HepG2 (cell line): ENCODE data around the gene NUDT1. TPM values are rescaled to one million over a fixed set of nuclear protein-coding genes. Genes with fewer than 3 reads are reported as not detected.

ENCODE experiments used
- AGO1 ChIP-seq: fragments of 200-400 bp; formaldehyde crosslinking; IDR thresholded peaks from 2 replicates; pipeline ENCODE4 v1.6.1; 2017; ENCODE audit warnings: mild to moderate bottlenecking, low read depth, low read length, moderate library complexity; ENCODE audit not compliant: poor library complexity, severe bottlenecking
- AHR ChIP-seq: IDR thresholded peaks from 2 replicates; pipeline ENCODE4 v1.6.1; 2018; ENCODE audit warnings: missing genetic modification reagents, missing compliant biosample characterization
- MAFF ChIP-seq: IDR thresholded peaks from 2 replicates; pipeline ENCODE4 v1.6.1; 2011; ENCODE audit warnings: low read depth, low read length, improper control_type of control experiment
- MLXIP ChIP-seq: sonication (generic); formaldehyde crosslinking; IDR thresholded peaks from 2 replicates; pipeline ENCODE4 v1.9.0; 2021; ENCODE audit warnings: missing genetic modification reagents, borderline replicate concordance
- MXD1 ChIP-seq: sonication (generic); formaldehyde crosslinking; IDR thresholded peaks from 2 replicates; pipeline ENCODE4 v1.4.0; 2020; ENCODE audit warnings: mild to moderate bottlenecking, missing genetic modification reagents
- NFE2 ChIP-seq: sonication (generic); formaldehyde crosslinking; IDR thresholded peaks from 2 replicates; pipeline ENCODE4 v1.4.0; 2020; ENCODE audit warnings: missing genetic modification reagents
- PHF8 ChIP-seq: sonication (generic); formaldehyde crosslinking; IDR thresholded peaks from 2 replicates; pipeline ENCODE4 v1.5.0; 2020; ENCODE audit warnings: missing genetic modification reagents
- RBFOX2 ChIP-seq: fragments of 200-400 bp; formaldehyde crosslinking; IDR thresholded peaks from 2 replicates; pipeline ENCODE4 v1.6.1; 2017; ENCODE audit warnings: low read depth, mild to moderate bottlenecking, low read length
- SALL2 ChIP-seq: sonication (generic); formaldehyde crosslinking; IDR thresholded peaks from 2 replicates; pipeline ENCODE4 v1.8.1; 2023; ENCODE audit warnings: mild to moderate bottlenecking, missing genetic modification reagents, inconsistent platforms
- SIN3A ChIP-seq: IDR thresholded peaks from 2 replicates; pipeline ENCODE4 v1.6.1; 2011; ENCODE audit warnings: low read depth, mild to moderate bottlenecking, control low read depth, low read length, borderline replicate concordance
- SP2 ChIP-seq: sonication (generic); formaldehyde crosslinking; IDR thresholded peaks from 2 replicates; pipeline ENCODE4 v1.5.1; 2020; ENCODE audit warnings: mild to moderate bottlenecking, missing genetic modification reagents
- TGIF2 ChIP-seq: IDR thresholded peaks from 2 replicates; pipeline ENCODE4 v1.6.1; 2016; ENCODE audit warnings: control low read depth, missing compliant biosample characterization
- TOE1 ChIP-seq: sonication (generic); formaldehyde crosslinking; IDR thresholded peaks from 2 replicates; pipeline ENCODE4 v1.4.0; 2020; ENCODE audit warnings: mild to moderate bottlenecking, missing genetic modification reagents
- ZBTB33 ChIP-seq: sonication (generic); formaldehyde crosslinking; IDR thresholded peaks from 2 replicates; pipeline ENCODE4 v1.4.0; 2020; ENCODE audit warnings: missing genetic modification reagents
- ZFP36 ChIP-seq: fragments of 150-350 bp; IDR thresholded peaks from 2 replicates; pipeline ENCODE4 v1.6.1; 2018; ENCODE audit warnings: borderline replicate concordance, low read length, low read depth; ENCODE audit not compliant: partially characterized antibody
- ZNF24 ChIP-seq: fragments of 450-650 bp; IDR thresholded peaks from 2 replicates; pipeline ENCODE4 v1.6.1; 2017; ENCODE audit warnings: antibody characterized with exemption, mild to moderate bottlenecking
- ZNF331 ChIP-seq: sonication (generic); formaldehyde crosslinking; IDR thresholded peaks from 2 replicates; pipeline ENCODE4 v1.4.0; 2020; ENCODE audit warnings: missing genetic modification reagents
- ZNF563 ChIP-seq: sonication (generic); formaldehyde crosslinking; IDR thresholded peaks from 2 replicates; pipeline ENCODE4 v1.8.0; 2022; ENCODE audit warnings: mild to moderate bottlenecking, moderate library complexity, missing genetic modification reagents
- ZSCAN20 ChIP-seq: sonication (generic); formaldehyde crosslinking; IDR thresholded peaks from 2 replicates; pipeline ENCODE4 v1.4.0; 2020; ENCODE audit warnings: missing genetic modification reagents, mild to moderate bottlenecking, borderline replicate concordance
- ZZZ3 ChIP-seq: sonication (generic); formaldehyde crosslinking; IDR thresholded peaks from 2 replicates; pipeline ENCODE4 v1.4.0; 2020; ENCODE audit warnings: missing genetic modification reagents, mild to moderate bottlenecking, borderline replicate concordance
- polyA plus RNA-seq, 8 experiments: library from polyadenylated mRNA; depleted of rRNA in 3 of 8; stranded (reverse) in 7 of 8; unstranded in 1 of 8; fragments of >200 nt; fragmentation: Illumina TruSeq in 4 of 8; extraction: Trizol in 4 of 8; gene quantifications; 2 replicates each; pipeline versions ENCODE4 v1.2.1 to v1.2.3, GENCODE V29; 2011 to 2016; ENCODE audit warnings: low read depth in 4 of 8, missing spikeins in 1 of 8, mixed read lengths in 1 of 8; ENCODE audit not compliant: insufficient read depth in 1 of 8
- total RNA-seq, 5 experiments: library from RNA; depleted of rRNA; stranded (reverse); fragments of >200 nt; fragmentation: Illumina TruSeq; extraction: Trizol; gene quantifications; 2 replicates each; pipeline ENCODE4 v1.2.3, GENCODE V29; 2016; ENCODE audit warnings: low read depth in 1 of 5
- TF ChIP-seq, protein P1 (sequence below): IDR thresholded peaks from 2 replicates; pipeline ENCODE4 v1.6.1; 2016; ENCODE audit warnings: missing genetic modification reagents, missing compliant biosample characterization
- TF ChIP-seq, protein P2 (sequence below): IDR thresholded peaks from 2 replicates; pipeline ENCODE4 v1.6.1; 2016; ENCODE audit warnings: low read depth

Gene NUDT1
- total and polyA plus RNA-seq, 2 of the 13 experiments (the other 11 are each of a cell fraction or from before 2014, with no cell fraction given) = 9.1 to 26.8 TPM

- TF ChIP-seq ZBTB33 (0 out of 2 replicates have a peak, but pooled peaks have one; percentile 25), TGIF2 (CRISPR knock-in tag) (peak; percentile 82), ZNF563 (CRISPR knock-in tag) (0 out of 2 replicates have a peak, but pooled peaks have one; percentile 54), SP2 (CRISPR knock-in tag) (peak; percentile 75), SIN3A (peak; percentile 94), NFE2 (no peak), ZFP36 (no peak), AHR (CRISPR knock-in tag) (peak; percentile 63; the same call in 1 of the 2 replicates), TOE1 (CRISPR knock-in tag) (peak; percentile 34; the same call in 1 of the 2 replicates), SALL2 (CRISPR knock-in tag) (peak; percentile 80), MLXIP (CRISPR knock-in tag) (no peak), ZZZ3 (0 out of 2 replicates have a peak, but pooled peaks have one; percentile 22), ZNF24 (no peak), PHF8 (CRISPR knock-in tag) (peak; percentile 97), MAFF (no peak), RBFOX2 (peak; percentile 99), ZNF331 (CRISPR knock-in tag) (0 out of 2 replicates have a peak, but pooled peaks have one; percentile 35), MXD1 (peak; percentile 69; the same call in 1 of the 2 replicates), AGO1 (peak; percentile 38), ZSCAN20 (peak; percentile 77; the same call in 1 of the 2 replicates)
- TF ChIP-seq, protein P1, sequence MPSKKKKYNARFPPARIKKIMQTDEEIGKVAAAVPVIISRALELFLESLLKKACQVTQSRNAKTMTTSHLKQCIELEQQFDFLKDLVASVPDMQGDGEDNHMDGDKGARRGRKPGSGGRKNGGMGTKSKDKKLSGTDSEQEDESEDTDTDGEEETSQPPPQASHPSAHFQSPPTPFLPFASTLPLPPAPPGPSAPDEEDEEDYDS = peak; percentile 78
- TF ChIP-seq, protein P2, sequence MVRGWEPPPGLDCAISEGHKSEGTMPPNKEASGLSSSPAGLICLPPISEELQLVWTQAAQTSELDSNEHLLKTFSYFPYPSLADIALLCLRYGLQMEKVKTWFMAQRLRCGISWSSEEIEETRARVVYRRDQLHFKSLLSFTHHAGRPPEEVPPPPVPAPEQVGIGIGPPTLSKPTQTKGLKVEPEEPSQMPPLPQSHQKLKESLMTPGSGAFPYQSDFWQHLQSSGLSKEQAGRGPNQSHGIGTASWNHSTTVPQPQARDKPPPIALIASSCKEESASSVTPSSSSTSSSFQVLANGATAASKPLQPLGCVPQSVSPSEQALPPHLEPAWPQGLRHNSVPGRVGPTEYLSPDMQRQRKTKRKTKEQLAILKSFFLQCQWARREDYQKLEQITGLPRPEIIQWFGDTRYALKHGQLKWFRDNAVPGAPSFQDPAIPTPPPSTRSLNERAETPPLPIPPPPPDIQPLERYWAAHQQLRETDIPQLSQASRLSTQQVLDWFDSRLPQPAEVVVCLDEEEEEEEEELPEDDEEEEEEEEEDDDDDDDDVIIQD (CRISPR knock-in tag) = 0 out of 2 replicates have a peak, but pooled peaks have one; percentile 41
Measured at GRCh38 chr7:2241580-2242540, at the start of gene NUDT1, which contains the start of gene MRM2 (continued).
